Right hindlimb (tissue), 1 donor: Measurements from ENCODE around the gene DSC3.
"Not testable (repeated sequence)": the region's sequence is repeated elsewhere in the genome, so short reads cannot be mapped to it uniquely, and the experiment has no call there.

ENCODE experiments used
- DNase-seq: peaks from one replicate; pipeline ENCODE4 v3.0.0-alpha.2; 2018

DSC3 gene

GRCh38 chr18:31040686-31041270 is 1.8 kb downstream of the DSC3 start:
- no peak for DNase-seq

GRCh38 chr18:31039426-31039825 is 3.1 kb downstream of the DSC3 start:
- no peak for DNase-seq

GRCh38 chr18:31037686-31038085 is 4.9 kb downstream of the DSC3 start:
- DNase-seq: not testable (repeated sequence)

- DNase-seq: no peak
These were observed 8.0 kb downstream of the DSC3 start for GRCh38 chr18:31034541-31034940.

- DNase-seq: no peak
These were observed 11.8 kb downstream of the DSC3 start for GRCh38 chr18:31030574-31031278.

- no peak for DNase-seq
These were observed 26.7 kb downstream of the DSC3 start for GRCh38 chr18:31015715-31016434.

GRCh38 chr18:31011455-31011854 is 31.1 kb downstream of the DSC3 start:
- DNase-seq: not testable (repeated sequence)

- no peak for DNase-seq
These were observed 31.9 kb downstream of the DSC3 start for GRCh38 chr18:31010601-31011000.

- DNase-seq: no peak
These were observed 42.5 kb downstream of the DSC3 start for GRCh38 chr18:30999887-31000628.

GRCh38 chr18:30999186-30999585 is 43.4 kb downstream of the DSC3 start:
- no peak for DNase-seq

GRCh38 chr18:30997223-30997622 is 45.3 kb downstream of the DSC3 start:
- DNase-seq: no peak

- no peak for DNase-seq
These were observed 50.3 kb downstream of the DSC3 start for GRCh38 chr18:30992231-30992630.

GRCh38 chr18:30991397-30991796 is 51.1 kb downstream of the DSC3 start:
- no peak for DNase-seq

- DNase-seq: no peak
These were observed 53.4 kb downstream of the DSC3 start for GRCh38 chr18:30989141-30989540.

GRCh38 chr18:30988440-30988839 is 54.1 kb downstream of the DSC3 start:
- no peak for DNase-seq

- no peak for DNase-seq
These were observed 54.9 kb downstream of the DSC3 start for GRCh38 chr18:30987467-30988241.

- DNase-seq: no peak
These were observed 56.8 kb downstream of the DSC3 start for GRCh38 chr18:30985753-30986152.

- DNase-seq: no peak
These were observed 60.1 kb downstream of the DSC3 start for GRCh38 chr18:30982285-30982992.

- DNase-seq: not testable (repeated sequence)
These were observed 64.5 kb downstream of the DSC3 start for GRCh38 chr18:30978091-30978490.

- DNase-seq: no peak
These were observed 71.1 kb downstream of the DSC3 start for GRCh38 chr18:30971338-30971956.

GRCh38 chr18:30970196-30970816 is 72.2 kb downstream of the DSC3 start:
- no peak for DNase-seq
